ENCODE results near the gene OR5B17. TPM values are rescaled to one million over a fixed set of nuclear protein-coding genes. Genes with fewer than 3 reads are reported as not detected.

OR5B17 gene
- polyA plus RNA-seq, 2 donors = not detected

DNA sequence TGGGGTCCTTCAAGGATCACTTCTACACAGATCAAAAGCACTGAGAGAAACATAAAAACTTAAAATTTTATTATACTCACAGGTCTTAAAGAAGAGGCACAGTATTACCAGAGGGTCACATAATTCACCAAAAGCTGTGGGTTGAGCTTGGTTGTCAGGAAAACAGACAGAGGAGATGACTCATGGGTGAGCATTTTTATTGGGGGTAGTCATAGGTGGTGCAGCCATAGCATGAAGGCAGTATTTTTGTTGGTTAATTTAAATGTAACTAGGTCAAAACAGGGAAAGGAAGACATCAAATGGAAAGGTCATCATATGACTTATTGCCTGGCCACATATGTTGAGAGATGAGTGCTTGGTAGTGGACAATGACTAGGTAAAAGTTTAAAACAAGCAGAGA, 24.2 kb downstream of the OR5B17 start:
- no peak overlapping the region for H3K4me3 ChIP-seq (ENCODE audit: low read depth in 1 of 2, low read length in 2 of 2)

DNA sequence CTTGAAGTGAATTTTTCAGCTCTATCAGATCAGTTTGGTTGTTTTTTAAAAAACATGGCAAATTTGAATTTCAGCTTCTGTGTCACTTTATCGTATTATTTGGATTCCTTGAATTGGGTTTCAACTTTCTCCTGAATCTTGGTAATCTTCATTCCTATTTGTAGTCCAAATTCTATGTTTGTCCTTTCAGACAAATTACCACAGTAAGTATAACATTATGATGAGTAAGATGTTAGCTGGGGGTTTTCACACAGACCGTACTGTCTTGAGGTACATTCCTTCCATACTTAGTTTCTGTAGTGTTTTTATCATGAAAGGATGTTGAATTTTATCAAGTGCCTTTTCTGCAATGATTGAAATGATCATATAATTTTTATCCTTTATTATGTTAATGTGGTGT, 28.0 kb downstream of the OR5B17 start:
- H3K4me3 ChIP-seq (ENCODE audit: low read depth in 1 of 2, low read length in 2 of 2) = no peak overlapping the region
- H3K4me1 ChIP-seq (ENCODE audit: control insufficient read depth in 2 of 2, insufficient read depth in 2 of 2, low read length in 1 of 2) = no peaks in the 10 kb centered on the region
- no peaks in the 10 kb centered on the region for H3K9me3 ChIP-seq (ENCODE audit: control insufficient read depth in 2 of 2, insufficient read depth in 1 of 2, low read depth in 1 of 2, low read length in 1 of 2)
- no peaks in the 10 kb centered on the region for H3K36me3 ChIP-seq (ENCODE audit: control insufficient read depth in 2 of 2, insufficient read depth in 2 of 2, low read length in 1 of 2)
- WGBS, 2 donors = 83 to 86% methylated on average over 2 of the region's 2 CpGs
- H3K27me3 ChIP-seq (ENCODE audit: control insufficient read depth in 1 of 2, insufficient read depth in 2 of 2, low read length in 2 of 2) = no peaks in the 10 kb centered on the region
- H3K27ac ChIP-seq (ENCODE audit: low read depth in 2 of 2, low read length in 1 of 2) = no peak overlapping the region

More for the DNA sequence above, 24.2 kb downstream of the OR5B17 start:
- no peaks in the 10 kb centered on the region for H3K9me3 ChIP-seq (ENCODE audit: control insufficient read depth in 2 of 2, insufficient read depth in 1 of 2, low read depth in 1 of 2, low read length in 1 of 2)
- no peaks in the 10 kb centered on the region for H3K4me1 ChIP-seq (ENCODE audit: control insufficient read depth in 2 of 2, insufficient read depth in 2 of 2, low read length in 1 of 2)
- no peak overlapping the region for H3K27ac ChIP-seq (ENCODE audit: low read depth in 2 of 2, low read length in 1 of 2)
- H3K27me3 ChIP-seq (ENCODE audit: control insufficient read depth in 1 of 2, insufficient read depth in 2 of 2, low read length in 2 of 2) = no peaks in the 10 kb centered on the region
- H3K36me3 ChIP-seq (ENCODE audit: control insufficient read depth in 2 of 2, insufficient read depth in 2 of 2, low read length in 1 of 2) = no peaks in the 10 kb centered on the region

DNA sequence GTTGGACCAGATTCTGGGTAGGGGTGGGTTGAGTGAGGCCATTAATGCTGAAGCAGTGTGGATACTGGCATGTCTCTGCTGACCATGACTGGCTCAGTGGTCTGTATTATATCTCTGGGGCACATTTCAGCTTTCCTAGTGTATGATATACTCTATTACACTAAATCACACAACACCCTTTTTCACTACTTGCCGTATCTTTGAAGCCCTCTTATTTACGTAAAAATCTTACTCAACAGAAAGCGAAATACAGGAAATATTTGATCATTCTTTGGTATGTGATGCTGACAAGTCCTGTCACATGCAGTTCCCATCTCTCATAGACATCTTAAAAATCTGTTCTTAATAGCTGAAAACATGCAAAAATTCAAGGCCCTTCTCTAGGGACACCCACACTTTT, 40.3 kb downstream of the OR5B17 start:
- H3K27me3 ChIP-seq (ENCODE audit: control insufficient read depth in 1 of 2, insufficient read depth in 2 of 2, low read length in 2 of 2) = peaks cover 0 to 2% of the 10 kb centered on the region in 2 donors
- H3K9me3 ChIP-seq (ENCODE audit: control insufficient read depth in 2 of 2, insufficient read depth in 1 of 2, low read depth in 1 of 2, low read length in 1 of 2) = no peaks in the 10 kb centered on the region
- WGBS, 2 donors = 46 to 47% methylated on average over 3 of the region's 3 CpGs
- H3K4me3 ChIP-seq (ENCODE audit: low read depth in 1 of 2, low read length in 2 of 2) = no peak overlapping the region
- H3K36me3 ChIP-seq (ENCODE audit: control insufficient read depth in 2 of 2, insufficient read depth in 2 of 2, low read length in 1 of 2) = no peaks in the 10 kb centered on the region
- no peaks in the 10 kb centered on the region for H3K4me1 ChIP-seq (ENCODE audit: control insufficient read depth in 2 of 2, insufficient read depth in 2 of 2, low read length in 1 of 2)
- H3K27ac ChIP-seq (ENCODE audit: low read depth in 2 of 2, low read length in 1 of 2) = no peak overlapping the region

DNA sequence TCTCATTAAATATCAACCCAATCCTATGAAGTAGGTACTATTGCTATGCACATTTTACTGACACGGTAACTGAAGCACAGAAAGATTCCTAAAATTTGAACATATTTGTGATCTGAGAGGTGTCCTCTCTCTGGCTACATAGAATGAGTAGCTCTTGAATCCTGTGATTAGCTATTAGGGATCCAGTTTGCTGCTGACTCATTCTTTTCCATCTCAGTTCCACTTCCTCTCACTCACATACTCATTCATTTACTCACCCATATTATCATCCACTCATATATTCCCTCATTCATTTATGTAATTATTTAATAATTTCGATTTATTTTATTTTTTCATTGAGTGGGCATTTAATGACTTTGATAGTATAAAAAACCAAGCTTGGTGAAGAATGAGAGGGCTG, 42.7 kb downstream of the OR5B17 start:
- Histone ChIP-seq H3K4me3 (ENCODE audit: low read depth in 1 of 2, low read length in 2 of 2) (no peak overlapping the region), H3K9me3 (ENCODE audit: control insufficient read depth in 2 of 2, insufficient read depth in 1 of 2, low read depth in 1 of 2, low read length in 1 of 2) (no peaks in the 10 kb centered on the region), H3K36me3 (ENCODE audit: control insufficient read depth in 2 of 2, insufficient read depth in 2 of 2, low read length in 1 of 2) (no peaks in the 10 kb centered on the region), H3K4me1 (ENCODE audit: control insufficient read depth in 2 of 2, insufficient read depth in 2 of 2, low read length in 1 of 2) (no peaks in the 10 kb centered on the region), H3K27ac (ENCODE audit: low read depth in 2 of 2, low read length in 1 of 2) (no peak overlapping the region), H3K27me3 (ENCODE audit: control insufficient read depth in 1 of 2, insufficient read depth in 2 of 2, low read length in 2 of 2) (peaks cover 0 to 2% of the 10 kb centered on the region in 2 donors)
- WGBS, 2 donors = 72 to 74% methylated on average over 2 of the region's 2 CpGs

Other genes starting within 250 kb of the OR5B17 start
- gene OR9I1, start 233.5 kb downstream of the OR5B17 start, polyA plus RNA-seq = not detected
- not detected for gene OR9Q2, start 170.0 kb downstream of the OR5B17 start, polyA plus RNA-seq
- gene OR1S2, start 154.9 kb downstream of the OR5B17 start, polyA plus RNA-seq = not detected
- not detected for gene OR1S1, start 146.3 kb downstream of the OR5B17 start, polyA plus RNA-seq
- gene OR10Q1, start 130.2 kb downstream of the OR5B17 start, polyA plus RNA-seq = not detected
- not detected for gene OR10W1, start 90.8 kb downstream of the OR5B17 start, polyA plus RNA-seq
- not detected for gene OR5B3, start 47.8 kb upstream of the OR5B17 start, polyA plus RNA-seq
- not detected for gene OR5B2, start 69.1 kb upstream of the OR5B17 start, polyA plus RNA-seq
- gene OR5B12, start 83.2 kb upstream of the OR5B17 start, polyA plus RNA-seq = not detected
- not detected for gene OR5B21, start 149.0 kb upstream of the OR5B17 start, polyA plus RNA-seq
- 1 to 10 TPM; 2.4 to 2.7 TPM for gene LPXN, start 216.8 kb upstream of the OR5B17 start, polyA plus RNA-seq
- gene ZFP91, start 220.0 kb upstream of the OR5B17 start, polyA plus RNA-seq = 10 to 100 TPM in 1 of 2 donors, 1 to 10 TPM in 1; 7.4 to 15.5 TPM

Measured in esophagus (tissue), 2 donors.